PC-9 (cell line): ENCODE measurements around the gene NSL1.
"Not testable (repeated sequence)": the region's sequence is repeated elsewhere in the genome, so short reads cannot be mapped to it uniquely, and the experiment has no call there.

Source experiments
- CTCF ChIP-seq: fragments of 200-600 bp; sonication (generic); conservative IDR thresholded peaks from 2 replicates; pipeline ENCODE4 v1.6.1; 2017; ENCODE audit warnings: mixed run types, antibody characterized with exemption, mild to moderate bottlenecking, moderate library complexity
- EZH2 ChIP-seq: fragments of 200-600 bp; sonication (generic); IDR thresholded peaks from 2 replicates; pipeline ENCODE4 v1.8.0; 2017; ENCODE audit warnings: antibody characterized with exemption, low read depth

- TF ChIP-seq EZH2, CTCF: not testable (repeated sequence)
These were observed 66.9 kb downstream of the NSL1 start for GRCh38 chr1:212724679-212725078.
